SK-N-SH (cell line): ENCODE results near the gene DYRK4. TPM values are rescaled to one million over a fixed set of nuclear protein-coding genes. Genes with fewer than 3 reads are reported as not detected.

ENCODE experiments used
- CTCF ChIA-PET: fragments of 300-600, 350-600 bp; formaldehyde crosslinking; extraction: SDS; loops from one replicate; lab custom pipeline; 2021; lab: Yijun Ruan, JAX
- POLR2A ChIA-PET: fragments of 350-600 bp; sonication (Branson Sonifier 250); formaldehyde crosslinking; extraction: SDS; loops from one replicate; lab custom pipeline; 2020; ENCODE audit warnings: antibody characterized with exemption, inconsistent platforms; lab: Yijun Ruan, JAX
- DNase-seq: peaks from one replicate; pipeline ENCODE4 v3.0.0; 2012
- H2AFZ ChIP-seq: fragments of 200-600 bp; sonication (generic); 2 replicates; pipeline ENCODE4 v1.8.1; 2016; ENCODE audit warnings: antibody characterized with exemption, mild to moderate bottlenecking, low read depth
- H3F3A ChIP-seq: fragments of 200-600 bp; sonication (generic); replicated peaks from 2 replicates; pipeline ENCODE3; 2016; ENCODE audit warnings: antibody characterized with exemption, mild to moderate bottlenecking; ENCODE audit not compliant: insufficient read depth
- H3K27ac ChIP-seq, 2 experiments: fragments of 200-500 bp in 1 of 2; fragments of 200-600 bp in 1 of 2; sonication (Bioruptor generic) in 1 of 2; sonication (generic), shearing (Covaris generic) in 1 of 2; 2 replicates each; pipeline versions ENCODE4 v1.5.1 to v1.6.1; 2014 to 2016; ENCODE audit warnings: low read depth in 2 of 2, inconsistent platforms in 1 of 2, low read length in 1 of 2, mild to moderate bottlenecking in 1 of 2, mixed read lengths in 1 of 2
- H3K27me3 ChIP-seq: fragments of 200-600 bp; sonication (generic), shearing (Covaris generic); 2 replicates; pipeline ENCODE4 v1.6.1; 2016; ENCODE audit warnings: mixed run types; ENCODE audit not compliant: insufficient read depth
- H3K36me3 ChIP-seq, 2 experiments: fragments of 200-500 bp in 1 of 2; fragments of 200-600 bp in 1 of 2; sonication (Bioruptor generic) in 1 of 2; sonication (generic) in 1 of 2; replicated peaks in 1 of 2; 2 replicates each; pipeline versions ENCODE3 to v1.5.1; 2014 to 2016; ENCODE audit warnings: low read length in 1 of 2, mild to moderate bottlenecking in 1 of 2; ENCODE audit not compliant: insufficient read depth in 2 of 2, control insufficient read depth in 1 of 2
- H3K4me1 ChIP-seq, 2 experiments: fragments of 200-500 bp in 1 of 2; fragments of 200-600 bp in 1 of 2; sonication (Bioruptor generic) in 1 of 2; sonication (generic), shearing (Covaris generic) in 1 of 2; 2 replicates each; pipeline versions ENCODE4 v1.5.1 to v1.6.1; 2014 to 2016; ENCODE audit warnings: low read depth in 1 of 2, low read length in 1 of 2, mixed run types in 1 of 2; ENCODE audit not compliant: insufficient read depth in 2 of 2, control insufficient read depth in 1 of 2
- H3K4me2 ChIP-seq: fragments of 200-600 bp; sonication (generic), shearing (Covaris generic); 2 replicates; pipeline ENCODE4 v1.6.1; 2017; ENCODE audit warnings: mixed run types
- H3K4me3 ChIP-seq, 2 experiments: fragments of 200-500 bp in 1 of 2; fragments of 200-600 bp in 1 of 2; sonication (Bioruptor generic) in 1 of 2; sonication (generic), shearing (Covaris generic) in 1 of 2; 2 replicates each; pipeline versions ENCODE4 v1.5.1 to v1.8.1; 2014 to 2016; ENCODE audit warnings: low read depth in 2 of 2, inconsistent platforms in 1 of 2, low read length in 1 of 2, mild to moderate bottlenecking in 1 of 2, mixed read lengths in 1 of 2, moderate library complexity in 1 of 2
- H3K79me2 ChIP-seq: fragments of 200-600 bp; sonication (generic); 2 replicates; pipeline ENCODE4 v1.8.1; 2017; ENCODE audit warnings: mild to moderate bottlenecking; ENCODE audit not compliant: insufficient read depth
- H3K9ac ChIP-seq: fragments of 200-600 bp; sonication (generic); 2 replicates; pipeline ENCODE4 v1.6.1; 2017; ENCODE audit warnings: mixed run types
- H3K9me2 ChIP-seq: fragments of 200-600 bp; sonication (generic); 2 replicates; pipeline ENCODE4 v1.6.1; 2017; ENCODE audit warnings: mixed run types
- H3K9me3 ChIP-seq: fragments of 200-600 bp; sonication (generic); 2 replicates; pipeline ENCODE4 v1.6.1; 2017; ENCODE audit warnings: mixed run types, mild to moderate bottlenecking, moderate library complexity
- H4K20me1 ChIP-seq: fragments of 200-600 bp; sonication (generic); 2 replicates; pipeline ENCODE4 v1.6.1; 2017; ENCODE audit warnings: mild to moderate bottlenecking, mixed run types; ENCODE audit not compliant: insufficient read depth
- CTCF ChIP-seq: fragments of 200-600 bp; sonication (generic); IDR thresholded peaks from 2 replicates; pipeline ENCODE4 v1.6.1; 2017; ENCODE audit warnings: antibody characterized with exemption, mild to moderate bottlenecking, moderate library complexity
- ELF1 ChIP-seq: IDR thresholded peaks from 2 replicates; pipeline ENCODE4 v1.4.0; 2012
- EP300 ChIP-seq, 2 experiments: IDR thresholded peaks; 2 replicates each; pipeline versions ENCODE4 v1.4.0 to v1.6.1; 2012; ENCODE audit warnings: borderline replicate concordance in 1 of 2, low read depth in 1 of 2, low read length in 1 of 2
- FOXJ3 ChIP-seq: sonication (generic); formaldehyde crosslinking; IDR thresholded peaks from 2 replicates; pipeline ENCODE4 v1.5.1; 2020; ENCODE audit warnings: mild to moderate bottlenecking, missing genetic modification reagents
- GABPA ChIP-seq: IDR thresholded peaks from 2 replicates; pipeline ENCODE4 v1.4.0; 2012; ENCODE audit warnings: low read depth, mild to moderate bottlenecking
- MAX ChIP-seq: IDR thresholded peaks from 2 replicates; pipeline ENCODE4 v1.4.0; 2012; ENCODE audit warnings: low read depth
- MXI1 ChIP-seq: IDR thresholded peaks from 2 replicates; pipeline ENCODE4 v1.6.1; 2012; ENCODE audit warnings: mild to moderate bottlenecking, low read depth, low read length, improper control_type of control experiment
- NFIC ChIP-seq: IDR thresholded peaks from 2 replicates; pipeline ENCODE4 v1.4.0; 2012; ENCODE audit warnings: borderline replicate concordance
- POLR2AphosphoS5 ChIP-seq: IDR thresholded peaks from 2 replicates; pipeline ENCODE4 v1.6.1; 2012; ENCODE audit warnings: low read depth, low read length
- RAD21 ChIP-seq: IDR thresholded peaks from 2 replicates; pipeline ENCODE4 v1.6.1; 2012; ENCODE audit warnings: mild to moderate bottlenecking, low read length
- SMC3 ChIP-seq: IDR thresholded peaks from 2 replicates; pipeline ENCODE4 v1.6.1; 2012; ENCODE audit warnings: low read depth, low read length, improper control_type of control experiment
- USF1 ChIP-seq: IDR thresholded peaks from 2 replicates; pipeline ENCODE4 v1.4.0; 2012; ENCODE audit warnings: low read depth, borderline replicate concordance
- USF2 ChIP-seq: fragments of 150-350 bp; IDR thresholded peaks from 2 replicates; pipeline ENCODE4 v1.6.1; 2017; ENCODE audit warnings: antibody characterized with exemption, low read length, low read depth, borderline replicate concordance
- WGBS: methylation state at CpG from one replicate; pipeline ENCODE4 v1.1.6; 2017; ENCODE audit warnings: low lambda C conversion rate; 5-methylcytosine and 5-hydroxymethylcytosine counted together
- polyA plus RNA-seq, 3 experiments: library from polyadenylated mRNA; depleted of rRNA; stranded (reverse); fragments of >200 nt; gene quantifications; 2 replicates each; pipeline ENCODE4 v1.2.3, GENCODE V29; 2012

DYRK4 gene
- polyA plus RNA-seq, 1 of the 3 experiments (the other 2 are of a cell fraction) = 38.6 TPM

GRCh38 chr12:4588916-4589315, 26.9 kb downstream of the DYRK4 start:
- WGBS = 41% methylated on average over 3 of the region's 3 CpGs
- POLR2A ChIA-PET = no interaction called here
- H4K20me1 ChIP-seq = no peaks in the 10 kb centered on the region

More at GRCh38 chr12:4588916-4589315, 26.9 kb downstream of the DYRK4 start:
- Histone ChIP-seq H3K27ac (no peak overlapping the region), H3K9me2 (no peaks in the 10 kb centered on the region), H2AFZ (no peak overlapping the region), H3K9ac (no peak overlapping the region), H3K4me3 (no peak overlapping the region), H3F3A (no peaks in the 10 kb centered on the region), H3K4me1 (no peaks in the 10 kb centered on the region), H3K79me2 (no peaks in the 10 kb centered on the region), H3K36me3 (no peaks in the 10 kb centered on the region), H3K9me3 (no peaks in the 10 kb centered on the region), H3K27me3 (peaks cover 17% of the 10 kb centered on the region; the same call in 1 of the 2 replicates), H3K4me2 (no peak overlapping the region)
- DNase-seq = no peak
- CTCF ChIA-PET = interaction anchor here (2.6 kb wide), 1 partner anchor 9 kb away, joined by 10 read pairs; no protein-coding TSS in a partner anchor
- TF ChIP-seq MAX (no peak), SMC3 (no peak), USF1 (no peak), EP300 (IDR thresholded peaks at IDR 0.05; ENCODE audit: borderline replicate concordance in 1 of 2, low read depth in 1 of 2, low read length in 1 of 2) (no peak), FOXJ3 (CRISPR knock-in tag) (no peak), ELF1 (no peak), MXI1 (no peak), GABPA (no peak), USF2 (no peak), CTCF (no peak), NFIC (no peak), POLR2AphosphoS5 (no peak), RAD21 (no peak)
